ENCODE results near the gene UBE2V1.

UBE2V1 gene

GRCh38 chr20:50034567-50035180, 78.3 kb downstream of the UBE2V1 start:
- H3K27ac ChIP-seq (ENCODE audit: poor library complexity, severe bottlenecking): peak overlapping the region; percentile 58

GRCh38 chr20:50032955-50033666, 79.8 kb downstream of the UBE2V1 start:
- Histone ChIP-seq H3K4me1 (ENCODE audit: insufficient read depth, poor library complexity, severe bottlenecking) (peaks cover 39% of the 10 kb centered on the region), H3K9me3 (ENCODE audit: severe bottlenecking) (no peaks in the 10 kb centered on the region), H3K27ac (ENCODE audit: poor library complexity, severe bottlenecking) (peak overlapping the region; percentile 58), H3K36me3 (ENCODE audit: low read depth) (no peaks in the 10 kb centered on the region), H3K4me3 (ENCODE audit: severe bottlenecking) (no peak overlapping the region), H3K27me3 (ENCODE audit: insufficient read depth, poor library complexity, severe bottlenecking) (no peaks in the 10 kb centered on the region)
- TF ChIP-seq CTCF (IDR thresholded peaks at IDR 0.05; ENCODE audit: poor library complexity, severe bottlenecking): no peak
- ATAC-seq (ENCODE audit: low read depth) (no peak), DNase-seq (ENCODE audit: low spot score) (no peak)

More at GRCh38 chr20:50034567-50035180, 78.3 kb downstream of the UBE2V1 start:
- TF ChIP-seq CTCF (IDR thresholded peaks at IDR 0.05; ENCODE audit: poor library complexity, severe bottlenecking): no peak
- peak; percentile 53 for ATAC-seq (ENCODE audit: low read depth)
- Histone ChIP-seq H3K4me3 (ENCODE audit: severe bottlenecking) (no peak overlapping the region), H3K27me3 (ENCODE audit: insufficient read depth, poor library complexity, severe bottlenecking) (no peaks in the 10 kb centered on the region), H3K4me1 (ENCODE audit: insufficient read depth, poor library complexity, severe bottlenecking) (peaks cover 27% of the 10 kb centered on the region), H3K9me3 (ENCODE audit: severe bottlenecking) (no peaks in the 10 kb centered on the region), H3K36me3 (ENCODE audit: low read depth) (no peaks in the 10 kb centered on the region)
- no peak for DNase-seq (ENCODE audit: low spot score)
